ENCODE measurements around the gene RAB25. TPM values are rescaled to one million over a fixed set of nuclear protein-coding genes. Genes with fewer than 3 reads are reported as not detected.
"Not testable (repeated sequence)": the region's sequence is repeated elsewhere in the genome, so short reads cannot be mapped to it uniquely, and the experiment has no call there.

RAB25 gene
- total RNA-seq, 1 experiment from 2014 or later: 141 TPM

GRCh38 chr1:156026588-156026987 lies 34.4 kb upstream of the RAB25 start:
- POLR2A ChIA-PET: no interaction called here
- Histone ChIP-seq H3K4me1 (peaks cover 13% of the 10 kb centered on the region; the same call in 1 of the 2 replicates), H3K4me3 (ENCODE audit: low read depth, low read length) (no peak overlapping the region), H3K9me3 (no peaks in the 10 kb centered on the region), H3K27me3 (replicated peaks; ENCODE audit: control insufficient read depth, insufficient read depth, low read length) (no peaks in the 10 kb centered on the region), H3K36me3 (ENCODE audit: control insufficient read depth, insufficient read depth, low read length) (no peaks in the 10 kb centered on the region)
- Mint-ChIP-seq H3K9me3 (ENCODE audit: unreplicated experiment) (no peaks in the 10 kb centered on the region), H3K4me3 (ENCODE audit: unreplicated experiment) (no peak overlapping the region), H3K4me1 (ENCODE audit: low read depth, unreplicated experiment) (no peaks in the 10 kb centered on the region), H3K27ac (ENCODE audit: unreplicated experiment) (no peak overlapping the region), H3K27me3 (ENCODE audit: insufficient read depth, unreplicated experiment) (no peaks in the 10 kb centered on the region), H3K36me3 (ENCODE audit: insufficient read depth, unreplicated experiment) (no peaks in the 10 kb centered on the region)
- TF ChIP-seq, protein P1, sequence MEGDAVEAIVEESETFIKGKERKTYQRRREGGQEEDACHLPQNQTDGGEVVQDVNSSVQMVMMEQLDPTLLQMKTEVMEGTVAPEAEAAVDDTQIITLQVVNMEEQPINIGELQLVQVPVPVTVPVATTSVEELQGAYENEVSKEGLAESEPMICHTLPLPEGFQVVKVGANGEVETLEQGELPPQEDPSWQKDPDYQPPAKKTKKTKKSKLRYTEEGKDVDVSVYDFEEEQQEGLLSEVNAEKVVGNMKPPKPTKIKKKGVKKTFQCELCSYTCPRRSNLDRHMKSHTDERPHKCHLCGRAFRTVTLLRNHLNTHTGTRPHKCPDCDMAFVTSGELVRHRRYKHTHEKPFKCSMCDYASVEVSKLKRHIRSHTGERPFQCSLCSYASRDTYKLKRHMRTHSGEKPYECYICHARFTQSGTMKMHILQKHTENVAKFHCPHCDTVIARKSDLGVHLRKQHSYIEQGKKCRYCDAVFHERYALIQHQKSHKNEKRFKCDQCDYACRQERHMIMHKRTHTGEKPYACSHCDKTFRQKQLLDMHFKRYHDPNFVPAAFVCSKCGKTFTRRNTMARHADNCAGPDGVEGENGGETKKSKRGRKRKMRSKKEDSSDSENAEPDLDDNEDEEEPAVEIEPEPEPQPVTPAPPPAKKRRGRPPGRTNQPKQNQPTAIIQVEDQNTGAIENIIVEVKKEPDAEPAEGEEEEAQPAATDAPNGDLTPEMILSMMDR (IDR thresholded peaks at IDR 0.05; ENCODE audit: insufficient read depth in 1 of 2, low read depth in 1 of 2, low read length in 1 of 2, severe bottlenecking in 1 of 2, unreplicated experiment in 1 of 2): no peak
- CTCF ChIA-PET: no interaction called here
- BruUV-seq (replicated peaks): no TSS peak
- DNase-seq: no peak
- intact Hi-C loops (cut with micrococcal nuclease; ENCODE audit: unreplicated experiment): no loop called here

DNA sequence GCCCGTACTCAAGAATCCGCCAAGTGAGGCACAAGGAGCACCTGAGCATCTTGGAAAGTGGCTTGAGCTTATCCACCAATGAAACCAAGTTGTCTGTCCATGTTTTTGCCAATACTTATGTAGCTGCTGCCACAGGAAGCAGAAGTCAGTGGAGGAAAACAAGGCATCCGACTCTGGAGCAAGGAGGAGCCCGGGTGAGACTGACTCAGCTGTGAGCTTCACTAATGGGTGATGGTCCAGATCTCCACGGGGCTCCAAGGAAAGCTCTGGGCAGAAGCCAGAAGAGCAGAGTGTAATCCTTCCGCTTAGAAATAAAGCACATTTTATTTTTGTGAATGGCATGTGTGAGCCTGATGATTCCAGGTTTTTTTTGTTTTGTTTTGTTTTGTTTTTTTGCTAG lies 27.9 kb upstream of the RAB25 start:
- Mint-ChIP-seq H3K4me3 (ENCODE audit: unreplicated experiment) (no peak overlapping the region), H3K27ac (ENCODE audit: unreplicated experiment) (no peak overlapping the region), H3K36me3 (ENCODE audit: insufficient read depth, unreplicated experiment) (peaks cover 17% of the 10 kb centered on the region), H3K27me3 (ENCODE audit: insufficient read depth, unreplicated experiment) (no peaks in the 10 kb centered on the region), H3K4me1 (ENCODE audit: low read depth, unreplicated experiment) (no peaks in the 10 kb centered on the region), H3K9me3 (ENCODE audit: unreplicated experiment) (no peaks in the 10 kb centered on the region)
- Histone ChIP-seq H3K4me1 (no peaks in the 10 kb centered on the region), H3K27me3 (replicated peaks; ENCODE audit: control insufficient read depth, insufficient read depth, low read length) (no peaks in the 10 kb centered on the region), H3K4me3 (ENCODE audit: low read depth, low read length) (no peak overlapping the region), H3K9me3 (no peaks in the 10 kb centered on the region), H3K36me3 (ENCODE audit: control insufficient read depth, insufficient read depth, low read length) (no peaks in the 10 kb centered on the region)
- POLR2A ChIA-PET: no interaction called here
- intact Hi-C loops (cut with micrococcal nuclease; ENCODE audit: unreplicated experiment): no loop called here
- no TSS peak for BruUV-seq (replicated peaks)
- DNase-seq: no peak
- TF ChIP-seq, protein P1 (IDR thresholded peaks at IDR 0.05; ENCODE audit: insufficient read depth in 1 of 2, low read depth in 1 of 2, low read length in 1 of 2, severe bottlenecking in 1 of 2, unreplicated experiment in 1 of 2): no peak
- CTCF ChIA-PET: no interaction called here

DNA sequence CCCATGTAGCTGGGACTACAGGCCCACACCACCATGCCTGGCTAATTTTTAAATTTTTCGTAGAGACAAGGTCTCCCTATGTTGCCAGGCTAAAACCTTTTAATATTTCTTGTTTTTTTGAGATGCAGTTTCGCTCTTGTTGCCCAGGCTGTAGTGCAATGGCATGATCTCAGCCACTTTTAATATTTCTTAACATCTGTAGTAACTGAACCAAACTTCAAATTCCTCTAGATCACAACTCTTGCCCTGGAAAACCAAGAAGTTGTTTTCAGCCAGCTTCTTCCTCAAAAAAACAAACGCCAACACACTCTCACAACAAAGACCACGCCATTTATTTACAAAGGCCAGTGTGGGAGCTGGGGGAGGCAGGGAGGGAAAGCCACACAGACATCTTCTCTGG lies 26.0 kb upstream of the RAB25 start:
- H3K27me3 Mint-ChIP-seq (ENCODE audit: insufficient read depth, unreplicated experiment); H3K27me3 ChIP-seq (replicated peaks; ENCODE audit: control insufficient read depth, insufficient read depth, low read length); CTCF ChIA-PET; H3K9me3 Mint-ChIP-seq (ENCODE audit: unreplicated experiment); BruUV-seq (replicated peaks); H3K9me3 ChIP-seq; H3K27ac Mint-ChIP-seq (ENCODE audit: unreplicated experiment); H3K4me1 ChIP-seq; DNase-seq; H3K36me3 ChIP-seq (ENCODE audit: control insufficient read depth, insufficient read depth, low read length); POLR2A ChIA-PET; H3K4me3 ChIP-seq (ENCODE audit: low read depth, low read length); H3K4me1 Mint-ChIP-seq (ENCODE audit: low read depth, unreplicated experiment); intact Hi-C loops (cut with micrococcal nuclease; ENCODE audit: unreplicated experiment); H3K4me3 Mint-ChIP-seq (ENCODE audit: unreplicated experiment): not testable (repeated sequence)
- peaks cover 31% of the 10 kb centered on the region for H3K36me3 Mint-ChIP-seq (ENCODE audit: insufficient read depth, unreplicated experiment)

- BruUV-seq (replicated peaks): no TSS peak
- H3K9me3 Mint-ChIP-seq (ENCODE audit: unreplicated experiment): no peaks in the 10 kb centered on the region
- TF ChIP-seq, protein P1 (IDR thresholded peaks at IDR 0.05; ENCODE audit: insufficient read depth in 1 of 2, low read depth in 1 of 2, low read length in 1 of 2, severe bottlenecking in 1 of 2, unreplicated experiment in 1 of 2): no peak
- no peak overlapping the region for H3K4me3 ChIP-seq (ENCODE audit: low read depth, low read length)
- no peak overlapping the region for H3K27ac Mint-ChIP-seq (ENCODE audit: unreplicated experiment)
- no peaks in the 10 kb centered on the region for H3K27me3 ChIP-seq (replicated peaks; ENCODE audit: control insufficient read depth, insufficient read depth, low read length)
- intact Hi-C loops (cut with micrococcal nuclease; ENCODE audit: unreplicated experiment): no loop called here
- no peak for DNase-seq
- no peaks in the 10 kb centered on the region for H3K9me3 ChIP-seq
- peaks cover 47% of the 10 kb centered on the region for H3K36me3 Mint-ChIP-seq (ENCODE audit: insufficient read depth, unreplicated experiment)
- no peaks in the 10 kb centered on the region for H3K27me3 Mint-ChIP-seq (ENCODE audit: insufficient read depth, unreplicated experiment)
- no peak overlapping the region for H3K4me3 Mint-ChIP-seq (ENCODE audit: unreplicated experiment)
- peaks cover 4% of the 10 kb centered on the region; the same call in 1 of the 2 replicates for H3K36me3 ChIP-seq (ENCODE audit: control insufficient read depth, insufficient read depth, low read length)
- H3K4me1 Mint-ChIP-seq (ENCODE audit: low read depth, unreplicated experiment): peaks cover 7% of the 10 kb centered on the region
- peaks cover 24% of the 10 kb centered on the region for H3K4me1 ChIP-seq
- POLR2A ChIA-PET: no interaction called here
- CTCF ChIA-PET: interaction anchor here (0.9 kb wide), 1 partner anchor 11 kb away, joined by 4 read pairs; the partner anchor contains the start of gene UBQLN4
Observed at GRCh38 chr1:156042828-156043227, 18.1 kb upstream of the RAB25 start.

Data from Caco-2 (cell line).